K562 (cell line): ENCODE data around the gene SH3RF1. TPM values are rescaled to one million over a fixed set of nuclear protein-coding genes. Genes with fewer than 3 reads are reported as not detected.

Source experiments
- ARID1B ChIP-seq: fragments of 450-650 bp; IDR thresholded peaks from 2 replicates; pipeline ENCODE4 v1.6.1; 2016; ENCODE audit warnings: antibody characterized with exemption, mild to moderate bottlenecking, inconsistent platforms
- BACH1 ChIP-seq: fragments of 200-800 bp; sonication (Bioruptor generic); IDR thresholded peaks from 2 replicates; pipeline ENCODE4 v1.6.1; 2016; ENCODE audit warnings: missing genetic modification characterization, missing compliant biosample characterization
- BMI1 ChIP-seq: fragments of 150-350 bp; IDR thresholded peaks from 2 replicates; pipeline ENCODE4 v1.6.1; 2014; ENCODE audit warnings: low read length
- CCNT2 ChIP-seq: IDR thresholded peaks from 2 replicates; pipeline ENCODE4 v1.6.1; 2011; ENCODE audit warnings: borderline replicate concordance, low read depth, mild to moderate bottlenecking, moderate library complexity, mixed read lengths, low read length; ENCODE audit not compliant: insufficient read length; ENCODE audit errors: extremely low read depth
- DACH1 ChIP-seq: fragments of 450-650 bp; IDR thresholded peaks from 2 replicates; pipeline ENCODE4 v1.6.1; 2018; ENCODE audit not compliant: partially characterized antibody
- EGR1 ChIP-seq: fragments of 450-650 bp; conservative IDR thresholded peaks from 2 replicates; pipeline ENCODE4 v1.6.1; 2017; ENCODE audit warnings: mild to moderate bottlenecking
- FOS ChIP-seq: IDR thresholded peaks from 3 replicates; pipeline ENCODE4 v1.6.1; 2011; ENCODE audit not compliant: insufficient read length; ENCODE audit errors: extremely low read depth
- HDGF ChIP-seq: fragments of 450-650 bp; IDR thresholded peaks from 2 replicates; pipeline ENCODE4 v1.6.1; 2016
- IRF9 ChIP-seq: fragments of 450-650 bp; IDR thresholded peaks from 2 replicates; pipeline ENCODE4 v1.6.1; 2016; ENCODE audit warnings: missing biosample characterization, missing genetic modification characterization
- MEF2D ChIP-seq: conservative IDR thresholded peaks from 2 replicates; pipeline ENCODE4 v1.6.1; 2016; ENCODE audit warnings: low read depth, missing genetic modification characterization, missing compliant biosample characterization
- MTA2 ChIP-seq: fragments of 450-650 bp; IDR thresholded peaks from 2 replicates; pipeline ENCODE4 v1.6.1; 2016; ENCODE audit warnings: low read depth
- NFATC3 ChIP-seq: fragments of 450-650 bp; IDR thresholded peaks from 2 replicates; pipeline ENCODE4 v1.6.1; 2017; ENCODE audit warnings: mild to moderate bottlenecking
- POLR3G ChIP-seq: IDR thresholded peaks from 2 replicates; pipeline ENCODE4 v1.6.1; 2011; ENCODE audit not compliant: insufficient read length, insufficient replicate concordance; ENCODE audit errors: extremely low read depth
- RCOR1 ChIP-seq, 2 experiments: IDR thresholded peaks; 2 replicates each; pipeline ENCODE4 v1.6.1; 2012; ENCODE audit warnings: low read depth in 2 of 2, low read length in 2 of 2, borderline replicate concordance in 1 of 2, improper control_type of control experiment in 1 of 2
- SMARCE1 ChIP-seq: fragments of 450-650 bp; IDR thresholded peaks from 2 replicates; pipeline ENCODE4 v1.7.1; 2016; ENCODE audit warnings: mild to moderate bottlenecking
- SPI1 ChIP-seq: IDR thresholded peaks from 2 replicates; pipeline ENCODE4 v1.6.1; 2011; ENCODE audit warnings: low read depth, low read length, control low read depth, borderline replicate concordance
- TAF15 ChIP-seq: fragments of 200-400 bp; formaldehyde crosslinking; IDR thresholded peaks from 2 replicates; pipeline ENCODE4 v1.6.1; 2017; ENCODE audit warnings: mild to moderate bottlenecking, low read depth, low read length, moderate library complexity
- TGIF2 ChIP-seq: sonication (generic); formaldehyde crosslinking; IDR thresholded peaks from 2 replicates; pipeline ENCODE4 v1.8.1; 2022; ENCODE audit warnings: mild to moderate bottlenecking, missing genetic modification reagents, moderate library complexity
- WHSC1 ChIP-seq: IDR thresholded peaks from one replicate; pipeline ENCODE4 v1.6.1; 2012; ENCODE audit warnings: low read length, control low read depth, inconsistent platforms
- ZBTB8A ChIP-seq: fragments of 450-650 bp; IDR thresholded peaks from 2 replicates; pipeline ENCODE4 v1.6.1; 2018; ENCODE audit warnings: mild to moderate bottlenecking, moderate library complexity; ENCODE audit not compliant: partially characterized antibody
- ZNF133 ChIP-seq: fragments of 250-450 bp; sonication (Bioruptor Pico); IDR thresholded peaks from 2 replicates; pipeline ENCODE4 v1.4.0; 2020; ENCODE audit warnings: mild to moderate bottlenecking
- ZNF274 ChIP-seq: IDR thresholded peaks from 2 replicates; pipeline ENCODE4 v1.6.1; 2011; ENCODE audit warnings: low read depth, mild to moderate bottlenecking, low read length, moderate library complexity, borderline replicate concordance
- ZNF431 ChIP-seq: sonication (generic); formaldehyde crosslinking; IDR thresholded peaks from 2 replicates; pipeline ENCODE4 v1.8.0; 2022; ENCODE audit warnings: mild to moderate bottlenecking, missing genetic modification reagents
- ZNF444 ChIP-seq: fragments of 250-450 bp; sonication (Bioruptor Pico); IDR thresholded peaks from 2 replicates; pipeline ENCODE4 v1.4.0; 2020; ENCODE audit warnings: mild to moderate bottlenecking, moderate library complexity
- polyA plus RNA-seq, 8 experiments: library from polyadenylated mRNA; depleted of rRNA in 4 of 8; stranded (reverse) in 5 of 8; unstranded in 3 of 8; fragments of >200 nt; fragmentation: Nextera tagmentation in 2 of 8; fragmentation: Illumina TruSeq in 1 of 8; extraction: Ambion mirVana in 2 of 8; extraction: Trizol in 1 of 8; gene quantifications; 2 replicates each; pipeline versions ENCODE4 v1.2.1 to v1.2.3, GENCODE V29; 2011 to 2014; ENCODE audit warnings: inconsistent platforms in 1 of 8, missing spikeins in 1 of 8
- total RNA-seq, 7 experiments: library from RNA; depleted of rRNA in 6 of 7; stranded (reverse); fragments of >200 nt in 6 of 7; fragmentation: Illumina TruSeq in 2 of 7; extraction: Trizol in 2 of 7; gene quantifications; 2 replicates each; pipeline versions ENCODE4 v1.2.1 to v1.2.3, GENCODE V29; 2011 to 2021; ENCODE audit warnings: low replicate concordance in 1 of 7
- TF ChIP-seq, protein P1 (sequence below): fragments of 250-450 bp; sonication (Bioruptor Pico); IDR thresholded peaks from 2 replicates; pipeline ENCODE4 v1.5.0; 2020; ENCODE audit warnings: mild to moderate bottlenecking, borderline replicate concordance
- TF ChIP-seq, protein P2 (sequence below): fragments of 450-650 bp; formaldehyde crosslinking; IDR thresholded peaks from 2 replicates; pipeline ENCODE4 v1.4.0; 2020; ENCODE audit warnings: mild to moderate bottlenecking

SH3RF1 gene
- total and polyA plus RNA-seq, 9 of the 15 experiments (the other 6 are each of a cell fraction or from before 2014, with no cell fraction given), result 0.04 to 0.16 (median 0.11) TPM; not detected in 6

GRCh38 chr4:169079942-169080827, 190.6 kb downstream of the SH3RF1 start (continued):
- peak; percentile 43; the same call in 1 of the 2 replicates for TF ChIP-seq ARID1B
- no peak for TF ChIP-seq ZNF444
- TF ChIP-seq IRF9 (tag), result no peak
- TF ChIP-seq RCOR1 (IDR thresholded peaks at IDR 0.05; ENCODE audit: borderline replicate concordance in 1 of 2, low read depth in 2 of 2, low read length in 2 of 2), result peak in 1 of 2 experiments; percentile 89; a peak in 2 of 4 replicates
- TF ChIP-seq, protein P1, sequence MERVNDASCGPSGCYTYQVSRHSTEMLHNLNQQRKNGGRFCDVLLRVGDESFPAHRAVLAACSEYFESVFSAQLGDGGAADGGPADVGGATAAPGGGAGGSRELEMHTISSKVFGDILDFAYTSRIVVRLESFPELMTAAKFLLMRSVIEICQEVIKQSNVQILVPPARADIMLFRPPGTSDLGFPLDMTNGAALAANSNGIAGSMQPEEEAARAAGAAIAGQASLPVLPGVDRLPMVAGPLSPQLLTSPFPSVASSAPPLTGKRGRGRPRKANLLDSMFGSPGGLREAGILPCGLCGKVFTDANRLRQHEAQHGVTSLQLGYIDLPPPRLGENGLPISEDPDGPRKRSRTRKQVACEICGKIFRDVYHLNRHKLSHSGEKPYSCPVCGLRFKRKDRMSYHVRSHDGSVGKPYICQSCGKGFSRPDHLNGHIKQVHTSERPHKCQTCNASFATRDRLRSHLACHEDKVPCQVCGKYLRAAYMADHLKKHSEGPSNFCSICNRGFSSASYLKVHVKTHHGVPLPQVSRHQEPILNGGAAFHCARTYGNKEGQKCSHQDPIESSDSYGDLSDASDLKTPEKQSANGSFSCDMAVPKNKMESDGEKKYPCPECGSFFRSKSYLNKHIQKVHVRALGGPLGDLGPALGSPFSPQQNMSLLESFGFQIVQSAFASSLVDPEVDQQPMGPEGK (CRISPR knock-in tag), result no peak
- no peak for TF ChIP-seq TAF15
- peak; percentile 54 for TF ChIP-seq CCNT2
- TF ChIP-seq SPI1, result no peak
- TF ChIP-seq POLR3G, result no peak
- no peak for TF ChIP-seq BMI1
- no peak for TF ChIP-seq FOS
- TF ChIP-seq NFATC3, result no peak
- TF ChIP-seq BACH1, result no peak
- no peak for TF ChIP-seq HDGF
- no peak for TF ChIP-seq ZNF133 (CRISPR knock-in tag)
- TF ChIP-seq TGIF2, result no peak
- TF ChIP-seq DACH1, result no peak
- TF ChIP-seq ZNF274, result no peak
- no peak for TF ChIP-seq ZBTB8A
- TF ChIP-seq SMARCE1, result peak; percentile 68; the same call in 1 of the 2 replicates
- TF ChIP-seq MTA2, result no peak
- no peak for TF ChIP-seq EGR1
- TF ChIP-seq MEF2D (tag), result no peak
- TF ChIP-seq, protein P2, sequence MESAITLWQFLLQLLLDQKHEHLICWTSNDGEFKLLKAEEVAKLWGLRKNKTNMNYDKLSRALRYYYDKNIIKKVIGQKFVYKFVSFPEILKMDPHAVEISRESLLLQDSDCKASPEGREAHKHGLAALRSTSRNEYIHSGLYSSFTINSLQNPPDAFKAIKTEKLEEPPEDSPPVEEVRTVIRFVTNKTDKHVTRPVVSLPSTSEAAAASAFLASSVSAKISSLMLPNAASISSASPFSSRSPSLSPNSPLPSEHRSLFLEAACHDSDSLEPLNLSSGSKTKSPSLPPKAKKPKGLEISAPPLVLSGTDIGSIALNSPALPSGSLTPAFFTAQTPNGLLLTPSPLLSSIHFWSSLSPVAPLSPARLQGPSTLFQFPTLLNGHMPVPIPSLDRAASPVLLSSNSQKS (CRISPR knock-in tag), result no peak
- no peak for TF ChIP-seq WHSC1
- TF ChIP-seq ZNF431, result no peak
